Pancreas (tissue), 10 donors: ENCODE results near the gene OR2F2. TPM values are rescaled to one million over a fixed set of nuclear protein-coding genes. Genes with fewer than 3 reads are reported as not detected.

Experiments used
- ATAC-seq, 4 donors: fragments of 200-7000 bp; cut with Tn5 transposase; one replicate each; pipeline versions ENCODE4 v1.8.0 to v1.9.1; 2020; ENCODE audit warnings: mild to moderate bottlenecking in 4 of 4, moderate library complexity in 4 of 4
- DNase-seq, 6 donors: peaks; one replicate each; pipeline ENCODE4 v3.0.0-alpha.2; 2020
- FAIRE-seq: peaks from 2 replicates; lab custom pipeline; 2012; peaks lifted over from hg19 to GRCh38; lab: Jason Lieb, UNC
- H3K27ac ChIP-seq, 4 donors: fragments of 200-600 bp; sonication (generic); 1 replicate in 3 of 4; 2 replicates in 1 of 4; pipeline versions ENCODE4 v1.5.0 to v1.8.0; 2020
- H3K27me3 ChIP-seq, 4 donors: fragments of 200-600 bp; one replicate each; pipeline ENCODE4 v1.8.0; 2021
- H3K36me3 ChIP-seq, 3 donors: fragments of 200-600 bp; sonication (generic) in 1 of 3; one replicate each; pipeline versions ENCODE4 v1.5.0 to v1.8.0; 2020 to 2021
- H3K4me1 ChIP-seq, 3 donors: fragments of 200-600 bp; one replicate each; pipeline ENCODE4 v1.8.0; 2021
- H3K4me3 ChIP-seq, 4 donors: fragments of 200-600 bp; sonication (generic) in 2 of 4; one replicate each; pipeline versions ENCODE4 v1.5.0 to v1.8.0; 2020 to 2021
- H3K9me3 ChIP-seq, 4 donors: fragments of 200-600 bp; one replicate each; pipeline ENCODE4 v1.8.0; 2021
- CTCF ChIP-seq, 4 donors: fragments of 200-600 bp; sonication (generic) in 3 of 4; IDR thresholded peaks; one replicate each; pipeline versions ENCODE4 v1.5.0 to v1.8.0; 2021; ENCODE audit warnings: antibody characterized with exemption in 4 of 4
- WGBS, 2 donors: extraction: QIAGEN DNeasy Blood & Tissue Kit; methylation state at CpG; one replicate each; pipeline ENCODE4 v1.1.7; 2013; 5-methylcytosine and 5-hydroxymethylcytosine counted together
- intact Hi-C, 3 donors: fragments of 100-400 bp; cut with DNase I; formaldehyde crosslinking; loops; one replicate each; pipeline versions ENCODE4 v1.11.1 to v1.14.2; 2022
- polyA plus RNA-seq, 2 donors: library from polyadenylated mRNA; stranded (reverse); fragments of 200-250 nt; gene quantifications; one replicate each; pipeline ENCODE4 v1.2.3, GENCODE V29; 2013
- total RNA-seq, 6 donors: library from RNA; stranded (reverse); fragmentation: NEBNext Ultra II Directional in 4 of 6; extraction: Animal tissue kit (Norgen Biotek cat#: 25700) in 4 of 6; gene quantifications; one replicate each; pipeline versions ENCODE4 v1.2.1 to v1.2.4, GENCODE V29; 2021 to 2023
- donor health status: healthy with polysubstance abuse.
- donor health status: DM: no; HTN: no; CAD: no; lungs with moderate emphysema.
- donor health status: DM: no; HTN: no; CAD: no.
- donor health status: control.
- donor health status: control.
- donor health status: Bipolar disorder and iron deficiency.
- donor health status: DM: yes; HTN: yes; CAD: no.
- donor health status: DM: no; HTN: no; CAD: no.
- donor health status: DM: no; HTN: no; CAD: no.
- donor health status: DM: yes; HTN: yes; CAD: no.

The OR2F2 gene
- total and polyA plus RNA-seq, 8 donors: not detected

- 71 to 83% methylated on average over 2 of the region's 2 CpGs for WGBS, 2 donors
- Histone ChIP-seq H3K27ac (no peak overlapping the region), H3K4me3 (no peak overlapping the region), H3K4me1 (no peaks in the 10 kb centered on the region), H3K27me3 (no peaks in the 10 kb centered on the region), H3K9me3 (no peaks in the 10 kb centered on the region), H3K36me3 (no peaks in the 10 kb centered on the region)
- FAIRE-seq (no peak), DNase-seq (no peak), ATAC-seq (no peak)
- no peak for TF ChIP-seq CTCF (IDR thresholded peaks at IDR 0.05)
- intact Hi-C loops: no loop called here
Observed at GRCh38 chr7:143948733-143949132, 13.7 kb downstream of the OR2F2 start.

- no peak for TF ChIP-seq CTCF (IDR thresholded peaks at IDR 0.05)
- no peak for ATAC-seq
- intact Hi-C loops: no loop called here
- H3K4me3 ChIP-seq: no peak overlapping the region
- no peaks in the 10 kb centered on the region for H3K36me3 ChIP-seq
- no peak overlapping the region for H3K27ac ChIP-seq
- H3K4me1 ChIP-seq: no peaks in the 10 kb centered on the region
- no peak for DNase-seq
- WGBS, 2 donors: 79 to 87% methylated on average over 3 of the region's 3 CpGs
- H3K27me3 ChIP-seq: no peaks in the 10 kb centered on the region
- FAIRE-seq: no peak
- no peaks in the 10 kb centered on the region for H3K9me3 ChIP-seq
Observed at GRCh38 chr7:143953421-143953820, 18.4 kb downstream of the OR2F2 start.

GRCh38 chr7:143954135-143954534 lies 19.1 kb downstream of the OR2F2 start:
- FAIRE-seq (no peak), DNase-seq (no peak), ATAC-seq (no peak)
- intact Hi-C loops: no loop called here
- WGBS, 2 donors: 53 to 56% methylated on average over 2 of the region's 2 CpGs
- no peak overlapping the region for H3K27ac ChIP-seq
- no peaks in the 10 kb centered on the region for H3K9me3 ChIP-seq
- H3K4me1 ChIP-seq: no peaks in the 10 kb centered on the region
- no peak overlapping the region for H3K4me3 ChIP-seq
- H3K27me3 ChIP-seq: no peaks in the 10 kb centered on the region
- H3K36me3 ChIP-seq: no peaks in the 10 kb centered on the region
- TF ChIP-seq CTCF (IDR thresholded peaks at IDR 0.05): no peak

- no peak for TF ChIP-seq CTCF (IDR thresholded peaks at IDR 0.05)
- Histone ChIP-seq H3K36me3 (no peaks in the 10 kb centered on the region), H3K9me3 (no peaks in the 10 kb centered on the region), H3K27ac (no peak within 1 kb of the TSS), H3K4me1 (no peaks in the 10 kb centered on the region), H3K27me3 (no peaks in the 10 kb centered on the region), H3K4me3 (no peak within 1 kb of the TSS)
- WGBS, 2 donors: 69 to 79% methylated on average over 3 of the region's 3 CpGs
- ATAC-seq: no peak
- no peak for FAIRE-seq
- intact Hi-C loops: no loop called here
- DNase-seq: no peak
Observed at GRCh38 chr7:143954544-143954943, 19.5 kb downstream of the OR2F2 start, which contains the start of gene OR2F1. Gene OR2F1 (plus strand): TSS chr7:143954844. CDS start chr7:143959971, 5,127 bp downstream.

- no peak for TF ChIP-seq CTCF (IDR thresholded peaks at IDR 0.05)
- Histone ChIP-seq H3K4me1 (no peaks in the 10 kb centered on the region), H3K4me3 (no peak overlapping the region), H3K27me3 (no peaks in the 10 kb centered on the region), H3K27ac (no peak overlapping the region), H3K9me3 (no peaks in the 10 kb centered on the region), H3K36me3 (no peaks in the 10 kb centered on the region)
- 59 to 60% methylated on average over 3 of the region's 3 CpGs for WGBS, 2 donors
- ATAC-seq (no peak), DNase-seq (no peak), FAIRE-seq (no peak)
- intact Hi-C loops: no loop called here
Observed at GRCh38 chr7:143958781-143959180, 23.7 kb downstream of the OR2F2 start.
